Gastrocnemius medialis (tissue), 4 donors: ENCODE data around the gene ZCCHC24. TPM values are rescaled to one million over a fixed set of nuclear protein-coding genes. Genes with fewer than 3 reads are reported as not detected.

Source experiments
- ATAC-seq, 2 donors: fragments of 150-250 bp; one replicate each; pipeline ENCODE4 v1.9.1; 2016
- DNase-seq, 2 donors: peaks; one replicate each; pipeline ENCODE4 v3.0.0-alpha.2; 2019
- H3K27ac ChIP-seq, 4 donors: fragments of 200-600 bp; sonication (generic); 1 replicate in 1 of 4; 2 replicates in 3 of 4; pipeline ENCODE4 v1.5.1; 2016 to 2018; ENCODE audit warnings: mild to moderate bottlenecking in 2 of 4, moderate library complexity in 1 of 4
- H3K27me3 ChIP-seq, 3 donors: fragments of 200-600 bp; sonication (generic) in 2 of 3; 1 replicate in 1 of 3; 2 replicates in 2 of 3; pipeline versions ENCODE4 v1.5.1 to v1.6.0; 2016 to 2019; ENCODE audit warnings: mild to moderate bottlenecking in 1 of 3, moderate library complexity in 1 of 3
- H3K36me3 ChIP-seq, 2 donors: fragments of 200-600 bp; sonication (generic) in 1 of 2; one replicate each; pipeline ENCODE4 v1.5.1; 2017 to 2018
- H3K4me1 ChIP-seq, 2 donors: fragments of 200-600 bp; sonication (generic) in 1 of 2; one replicate each; pipeline ENCODE4 v1.5.1; 2016 to 2017; ENCODE audit warnings: mild to moderate bottlenecking in 2 of 2
- H3K4me3 ChIP-seq, 4 donors: fragments of 200-600 bp; sonication (generic) in 3 of 4; 1 replicate in 1 of 4; 2 replicates in 3 of 4; pipeline ENCODE4 v1.5.1; 2016 to 2019; ENCODE audit warnings: mild to moderate bottlenecking in 2 of 4
- H3K9me3 ChIP-seq, 3 donors: fragments of 200-600 bp; sonication (generic) in 2 of 3; 1 replicate in 1 of 3; 2 replicates in 2 of 3; pipeline ENCODE4 v1.5.1; 2016 to 2019
- CTCF ChIP-seq, 5 experiments: fragments of 450-650 bp in 3 of 5; fragments of 200-600 bp in 2 of 5; sonication (generic) in 2 of 5; IDR thresholded peaks in 4 of 5; conservative IDR thresholded peaks in 1 of 5; 1 replicate in 4 of 5; 2 replicates in 1 of 5; pipeline ENCODE4 v1.5.1; 2016 to 2019; ENCODE audit warnings: antibody characterized with exemption in 5 of 5, mild to moderate bottlenecking in 3 of 5, moderate library complexity in 3 of 5
- POLR2A ChIP-seq, 2 donors: fragments of 450-650 bp; IDR thresholded peaks; one replicate each; pipeline ENCODE4 v1.6.1; 2017; ENCODE audit warnings: antibody characterized with exemption in 2 of 2, mild to moderate bottlenecking in 2 of 2, moderate library complexity in 2 of 2
- in situ Hi-C, 4 donors: fragments of 200-750 bp; cut with MboI; loops; one replicate each; pipeline versions ENCODE4 v1.15.0 to v1.8.0; 2017; ENCODE audit warnings: low sequenced_read_pairs in 4 of 4
- intact Hi-C: fragments of 100-400 bp; cut with DNase I; formaldehyde crosslinking; loops from one replicate; pipeline ENCODE4 v1.15.1; 2023; ENCODE audit warnings: low total_unique reads
- total RNA-seq, 4 donors: library from RNA; depleted of rRNA; stranded (reverse); fragments of >200 nt; gene quantifications; one replicate each; pipeline versions ENCODE4 v1.1.0 to v1.2.3, GENCODE V29; 2016

ZCCHC24 gene
- total RNA-seq, 4 donors from 2014 or later: 59.6 to 122 (median 84.5) TPM

GRCh38 chr10:79430936-79431335 is 14.5 kb downstream of the ZCCHC24 start:
- intact Hi-C loops: no loop called here
- in situ Hi-C loops: loop anchor here in 1 of 4 donors (25.0 kb wide), 1 partner anchor 344 kb away; no protein-coding TSS in a partner anchor
- H3K9me3 ChIP-seq: no peaks in the 10 kb centered on the region
- H3K36me3 ChIP-seq: peaks cover 0 to 18% of the 10 kb centered on the region in 2 donors
- ATAC-seq (no peak), DNase-seq (peak in 1 of 2 donors; percentile 9)
- no peak overlapping the region for H3K4me3 ChIP-seq
- TF ChIP-seq CTCF (IDR thresholded peaks at IDR 0.05 in 4 of 5, conservative IDR thresholded peaks at IDR 0.05 in 1 of 5): no peak
- no peak for TF ChIP-seq POLR2A (IDR thresholded peaks at IDR 0.05)
- H3K27me3 ChIP-seq: no peaks in the 10 kb centered on the region
- peak overlapping the region; percentile 40 to 98 (median 68) for H3K27ac ChIP-seq
- peaks cover 40% of the 10 kb centered on the region in 2 donors for H3K4me1 ChIP-seq

DNA sequence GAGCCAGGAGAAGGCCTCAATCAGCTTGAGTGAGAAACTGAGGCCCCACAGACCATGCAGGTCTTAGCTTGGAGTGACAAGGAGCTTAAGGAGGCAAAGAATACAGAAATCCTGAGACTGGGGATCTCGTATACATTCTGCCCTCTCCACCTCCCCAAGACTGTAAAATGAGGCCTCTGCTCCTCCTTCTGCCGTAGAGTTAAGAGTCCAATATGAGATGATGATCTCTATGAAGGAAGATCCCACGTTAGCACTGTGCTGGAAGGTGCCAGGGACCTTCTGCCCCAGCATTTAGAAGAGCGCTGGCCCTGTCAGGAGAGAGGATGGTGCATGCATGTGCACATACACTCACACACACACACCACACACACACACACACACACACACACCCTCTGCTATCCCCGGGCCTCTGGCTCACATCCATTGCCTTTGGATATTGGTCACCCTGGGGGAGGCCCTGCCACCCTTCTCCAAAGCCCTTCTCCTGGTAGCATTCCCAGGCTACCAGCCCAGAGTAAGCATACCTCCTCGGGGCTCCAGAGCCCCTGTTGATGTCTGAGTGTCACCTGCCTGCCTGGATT is 15.0 kb downstream of the ZCCHC24 start:
- H3K4me1 ChIP-seq: peaks cover 40% of the 10 kb centered on the region in 2 donors
- no peak for TF ChIP-seq CTCF (IDR thresholded peaks at IDR 0.05 in 4 of 5, conservative IDR thresholded peaks at IDR 0.05 in 1 of 5)
- no peak for TF ChIP-seq POLR2A (IDR thresholded peaks at IDR 0.05)
- intact Hi-C loops: no loop called here
- ATAC-seq (no peak), DNase-seq (peak in 1 of 2 donors; percentile 10)
- in situ Hi-C loops: loop anchor here in 1 of 4 donors (25.0 kb wide), 1 partner anchor 343 kb away; no protein-coding TSS in a partner anchor
- peaks cover 0 to 18% of the 10 kb centered on the region in 2 donors for H3K36me3 ChIP-seq
- H3K9me3 ChIP-seq: no peaks in the 10 kb centered on the region
- H3K27me3 ChIP-seq: no peaks in the 10 kb centered on the region
- peak overlapping the region; percentile 40 to 98 (median 69) for H3K27ac ChIP-seq
- no peak overlapping the region for H3K4me3 ChIP-seq

GRCh38 chr10:79429751-79430150 is 15.7 kb downstream of the ZCCHC24 start:
- in situ Hi-C loops: loop anchor here in 1 of 4 donors (25.0 kb wide), 1 partner anchor 342 kb away; no protein-coding TSS in a partner anchor
- DNase-seq: no peak
- TF ChIP-seq POLR2A (IDR thresholded peaks at IDR 0.05) (no peak), CTCF (IDR thresholded peaks at IDR 0.05 in 4 of 5, conservative IDR thresholded peaks at IDR 0.05 in 1 of 5) (no peak)
- intact Hi-C loops: no loop called here
- ATAC-seq: no peak
- H3K27ac ChIP-seq: peak overlapping the region; percentile 28 to 91 (median 41)
- no peak overlapping the region for H3K4me3 ChIP-seq
- no peaks in the 10 kb centered on the region for H3K27me3 ChIP-seq
- no peaks in the 10 kb centered on the region for H3K9me3 ChIP-seq
- peaks cover 0 to 18% of the 10 kb centered on the region in 2 donors for H3K36me3 ChIP-seq
- H3K4me1 ChIP-seq: peaks cover 40% of the 10 kb centered on the region in 2 donors

DNA sequence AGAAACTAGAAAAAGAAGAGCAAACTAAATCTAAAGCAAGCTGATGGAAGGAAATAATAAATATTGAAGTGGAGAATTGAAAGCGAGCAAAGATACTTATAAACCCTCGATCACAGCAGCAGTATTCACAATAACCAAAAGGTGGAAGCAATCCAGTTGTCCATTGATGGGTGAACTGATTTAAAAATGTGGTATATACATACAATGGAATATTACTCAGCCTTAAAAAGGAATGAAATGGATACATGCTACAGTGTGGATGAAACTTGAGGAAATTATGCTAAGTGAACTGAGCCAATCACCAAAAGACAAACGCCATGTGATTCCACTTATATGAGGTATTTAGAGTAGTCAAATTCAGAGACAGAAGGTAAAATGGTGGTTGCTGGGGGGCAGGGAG is 17.5 kb downstream of the ZCCHC24 start:
- Histone ChIP-seq H3K9me3 (no peaks in the 10 kb centered on the region), H3K4me3 (no peak overlapping the region), H3K36me3 (peaks cover 0 to 18% of the 10 kb centered on the region in 2 donors), H3K27ac (no peak overlapping the region), H3K27me3 (no peaks in the 10 kb centered on the region), H3K4me1 (peaks cover 36 to 40% of the 10 kb centered on the region in 2 donors)
- intact Hi-C loops (no loop called here), in situ Hi-C loops (loop anchor here in 1 of 4 donors (25.0 kb wide), 1 partner anchor 341 kb away; no protein-coding TSS in a partner anchor)
- DNase-seq (no peak), ATAC-seq (no peak)
- TF ChIP-seq POLR2A (IDR thresholded peaks at IDR 0.05): no peak
- TF ChIP-seq CTCF (IDR thresholded peaks at IDR 0.05 in 4 of 5, conservative IDR thresholded peaks at IDR 0.05 in 1 of 5): no peak
